Measurements from ENCODE around the gene RNF113B. TPM values are rescaled to one million over a fixed set of nuclear protein-coding genes. Genes with fewer than 3 reads are reported as not detected.

Gene RNF113B
- total RNA-seq, 6 donors from 2014 or later = not detected

DNA sequence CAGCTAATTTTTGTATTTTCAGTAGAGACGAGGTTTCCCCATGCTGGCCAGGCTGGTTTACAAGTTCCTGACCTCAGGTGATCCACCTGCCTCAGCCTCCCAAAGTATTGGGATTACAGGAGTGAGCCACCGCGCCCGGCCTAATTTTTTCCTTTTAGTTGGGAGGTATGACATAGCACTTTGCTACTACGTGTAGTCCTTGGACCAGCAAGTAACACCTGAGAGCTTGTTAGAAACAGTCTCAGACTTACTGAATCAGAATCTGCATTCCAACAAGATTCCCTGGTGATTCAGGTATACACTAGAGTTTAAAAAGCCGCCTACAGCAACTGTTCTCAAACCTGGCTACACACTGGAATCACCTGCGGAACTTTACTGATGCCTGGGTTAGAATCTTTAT lies 36.0 kb downstream of the RNF113B start:
- H3K27me3 ChIP-seq = peaks cover 0 to 15% (median 0%) of the 10 kb centered on the region in 4 donors
- no peak for TF ChIP-seq POLR2A (IDR thresholded peaks at IDR 0.05)
- no peak for TF ChIP-seq CTCF (IDR thresholded peaks at IDR 0.05)
- TF ChIP-seq EP300 (IDR thresholded peaks at IDR 0.05) = no peak
- TF ChIP-seq POLR2AphosphoS5 (IDR thresholded peaks at IDR 0.05) = no peak
- H3K4me1 ChIP-seq = peaks cover 11 to 35% (median 27%) of the 10 kb centered on the region in 4 donors
- H3K36me3 ChIP-seq = no peaks in the 10 kb centered on the region
- no peak overlapping the region for H3K27ac ChIP-seq
- ATAC-seq (ENCODE audit: low FRiP score in 2 of 2) = no peak
- DNase-seq = no peak
- no peak overlapping the region for H3K4me3 ChIP-seq
- H3K9me3 ChIP-seq = no peaks in the 10 kb centered on the region
- WGBS, 2 donors = 93 to 97% methylated on average over 7 of the region's 7 CpGs

- Histone ChIP-seq H3K4me1 (no peaks in the 10 kb centered on the region), H3K4me3 (no peak overlapping the region), H3K9me3 (no peaks in the 10 kb centered on the region), H3K27ac (no peak overlapping the region), H3K36me3 (no peaks in the 10 kb centered on the region), H3K27me3 (no peaks in the 10 kb centered on the region)
- TF ChIP-seq CTCF (IDR thresholded peaks at IDR 0.05) (no peak), EP300 (IDR thresholded peaks at IDR 0.05) (no peak), POLR2A (IDR thresholded peaks at IDR 0.05) (no peak), POLR2AphosphoS5 (IDR thresholded peaks at IDR 0.05) (no peak)
- DNase-seq (no peak), ATAC-seq (ENCODE audit: low FRiP score in 2 of 2) (no peak)
- 100% methylated on average over 1 of the region's 1 CpG for WGBS, 2 donors
Observed at GRCh38 chr13:98134901-98135300, 42.2 kb downstream of the RNF113B start.

GRCh38 chr13:98133946-98134345 lies 43.1 kb downstream of the RNF113B start:
- Histone ChIP-seq H3K9me3 (no peaks in the 10 kb centered on the region), H3K27ac (no peak overlapping the region), H3K4me1 (no peaks in the 10 kb centered on the region), H3K4me3 (no peak overlapping the region), H3K27me3 (no peaks in the 10 kb centered on the region), H3K36me3 (no peaks in the 10 kb centered on the region)
- no peak for ATAC-seq (ENCODE audit: low FRiP score in 2 of 2)
- 51 to 58% methylated on average over 2 to 3 of the region's 3 CpGs for WGBS, 2 donors
- no peak for DNase-seq
- TF ChIP-seq CTCF (IDR thresholded peaks at IDR 0.05) = no peak
- TF ChIP-seq EP300 (IDR thresholded peaks at IDR 0.05) = no peak
- no peak for TF ChIP-seq POLR2A (IDR thresholded peaks at IDR 0.05)
- TF ChIP-seq POLR2AphosphoS5 (IDR thresholded peaks at IDR 0.05) = no peak

DNA sequence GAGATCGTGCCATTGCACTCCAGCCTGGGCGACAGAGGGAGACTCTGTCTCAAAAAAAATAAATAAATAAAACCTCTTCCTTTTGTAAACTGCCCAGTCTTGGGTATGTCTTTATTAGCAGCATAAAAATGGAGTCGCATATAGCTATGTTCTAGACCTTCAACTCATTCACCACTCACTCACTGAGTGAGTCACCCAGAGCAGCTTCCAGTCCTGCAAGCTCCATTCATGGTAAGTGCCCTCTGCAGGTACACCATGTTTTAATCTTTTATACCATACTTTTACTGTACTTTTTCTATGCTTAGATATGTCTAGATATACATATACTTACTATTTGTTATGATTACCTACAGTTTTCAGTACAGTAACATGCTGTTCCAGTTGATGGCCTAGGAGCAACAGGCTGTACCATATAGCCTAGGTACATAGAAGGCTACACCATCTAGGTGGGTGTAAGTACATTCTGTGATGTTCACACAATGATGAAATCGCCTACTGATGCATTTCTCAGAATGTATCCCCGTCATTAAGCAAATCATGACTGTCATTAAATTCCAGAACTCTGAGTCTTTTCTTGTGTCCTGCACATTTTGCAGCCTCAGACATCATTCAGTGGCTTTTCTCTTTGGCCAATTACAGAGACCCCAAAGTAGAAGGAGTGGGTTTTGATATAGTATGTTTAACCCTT lies 47.9 kb downstream of the RNF113B start:
- DNase-seq = no peak
- ATAC-seq (ENCODE audit: low FRiP score in 2 of 2) = no peak
- no peaks in the 10 kb centered on the region for H3K4me1 ChIP-seq
- H3K4me3 ChIP-seq = no peak overlapping the region
- 92 to 96% methylated on average over 5 of the region's 5 CpGs for WGBS, 2 donors
- TF ChIP-seq POLR2A (IDR thresholded peaks at IDR 0.05) (no peak), POLR2AphosphoS5 (IDR thresholded peaks at IDR 0.05) (no peak), CTCF (IDR thresholded peaks at IDR 0.05) (no peak), EP300 (IDR thresholded peaks at IDR 0.05) (no peak)
- no peaks in the 10 kb centered on the region for H3K27me3 ChIP-seq
- H3K27ac ChIP-seq = no peak overlapping the region
- no peaks in the 10 kb centered on the region for H3K36me3 ChIP-seq
- H3K9me3 ChIP-seq = no peaks in the 10 kb centered on the region

Small RNA genes lying within 50 kb of the gene (small RNA-seq; reads per million reads assigned to genes)
- 0 to 0.07 (median 0) reads per million in 4 donors for gene MIR3170

Other genes starting within 250 kb of the RNF113B start
- gene IPO5, start 223.6 kb downstream of the RNF113B start, total RNA-seq = 100 to 1,000 TPM in 1 of 6 donors, 10 to 100 TPM in 5; 35.8 to 127 (median 75.6) TPM
- 100 to 1,000 TPM in 2 of 6 donors, 10 to 100 TPM in 4; 65.7 to 111 (median 91.8) TPM for gene FARP1, start 34.2 kb downstream of the RNF113B start, total RNA-seq